Stomach (tissue), 9 donors: ENCODE results near the gene ADAMTS15. TPM values are rescaled to one million over a fixed set of nuclear protein-coding genes. Genes with fewer than 3 reads are reported as not detected.

Experiments
- DNase-seq, 2 donors: peaks; one replicate each; pipeline versions ENCODE4 v3.0.0 to v3.0.0-alpha.2; 2013 to 2019
- H3K27ac ChIP-seq, 5 donors: fragments of 200-600 bp in 4 of 5; sonication (generic) in 4 of 5; one replicate each; pipeline ENCODE4 v1.5.1; 2013 to 2019; ENCODE audit warnings: mild to moderate bottlenecking in 1 of 5, moderate library complexity in 1 of 5
- H3K27me3 ChIP-seq, 3 donors: fragments of 200-600 bp; sonication (generic); one replicate each; pipeline ENCODE4 v1.5.1; 2017 to 2019; ENCODE audit warnings: mixed run types in 1 of 3
- H3K36me3 ChIP-seq, 4 donors: fragments of 200-600 bp; sonication (generic); 1 replicate in 3 of 4; 2 replicates in 1 of 4; pipeline ENCODE4 v1.5.1; 2016 to 2019
- H3K4me1 ChIP-seq, 4 donors: fragments of 200-600 bp; sonication (generic); one replicate each; pipeline ENCODE4 v1.5.1; 2016 to 2019
- H3K4me3 ChIP-seq, 4 donors: fragments of 200-600 bp; sonication (generic) in 3 of 4; one replicate each; pipeline ENCODE4 v1.5.1; 2016 to 2019; ENCODE audit warnings: mild to moderate bottlenecking in 1 of 4
- H3K9me3 ChIP-seq, 4 donors: fragments of 200-600 bp; sonication (generic); one replicate each; pipeline ENCODE4 v1.5.1; 2016 to 2019
- EP300 ChIP-seq: sonication (generic); formaldehyde crosslinking; IDR thresholded peaks from one replicate; pipeline ENCODE4 v1.6.1; 2017; ENCODE audit warnings: antibody characterized with exemption
- POLR2A ChIP-seq, 4 donors: fragments of 450-650 bp; IDR thresholded peaks; one replicate each; pipeline ENCODE4 v1.6.1; 2016; ENCODE audit warnings: antibody characterized with exemption in 4 of 4, control low read depth in 2 of 4, mild to moderate bottlenecking in 1 of 4, moderate library complexity in 1 of 4
- POLR2AphosphoS5 ChIP-seq, 3 donors: sonication (generic); formaldehyde crosslinking; IDR thresholded peaks; one replicate each; pipeline ENCODE4 v1.6.1; 2016; ENCODE audit warnings: antibody characterized with exemption in 3 of 3
- WGBS, 5 donors: extraction: QIAGEN DNeasy Blood & Tissue Kit in 3 of 5; methylation state at CpG; one replicate each; pipeline versions ENCODE4 v1.1.5 to v1.1.7; 2013 to 2018; 5-methylcytosine and 5-hydroxymethylcytosine counted together
- intact Hi-C: fragments of 100-400 bp; cut with DNase I; formaldehyde crosslinking; loops from one replicate; pipeline ENCODE4 v1.15.1; 2023; ENCODE audit warnings: low total_unique reads
- polyA plus RNA-seq, 3 donors: library from polyadenylated mRNA; stranded (reverse); fragments of 200-250 nt; gene quantifications; one replicate each; pipeline ENCODE4 v1.2.3, GENCODE V29; 2013
- total RNA-seq, 5 donors: library from RNA; depleted of rRNA; stranded (reverse); fragments of >200 nt; gene quantifications; one replicate each; pipeline versions ENCODE4 v1.1.0 to v1.2.3, GENCODE V29; 2014 to 2016
- TF ChIP-seq, protein P1 (sequence below), 7 experiments: fragments of 450-650 bp in 4 of 7; fragments of 200-600 bp in 3 of 7; sonication (generic) in 3 of 7; IDR thresholded peaks; one replicate each; pipeline ENCODE4 v1.5.1; 2016 to 2019; ENCODE audit warnings: antibody characterized with exemption in 7 of 7, control low read depth in 2 of 7, mild to moderate bottlenecking in 1 of 7
- donor health status: healthy with polysubstance abuse.
- donor health status: Bipolar disorder and iron deficiency.
- donor health status: healthy.

Gene ADAMTS15
- total and polyA plus RNA-seq, 8 donors = 1.4 to 23.5 (median 2.4) TPM

DNA sequence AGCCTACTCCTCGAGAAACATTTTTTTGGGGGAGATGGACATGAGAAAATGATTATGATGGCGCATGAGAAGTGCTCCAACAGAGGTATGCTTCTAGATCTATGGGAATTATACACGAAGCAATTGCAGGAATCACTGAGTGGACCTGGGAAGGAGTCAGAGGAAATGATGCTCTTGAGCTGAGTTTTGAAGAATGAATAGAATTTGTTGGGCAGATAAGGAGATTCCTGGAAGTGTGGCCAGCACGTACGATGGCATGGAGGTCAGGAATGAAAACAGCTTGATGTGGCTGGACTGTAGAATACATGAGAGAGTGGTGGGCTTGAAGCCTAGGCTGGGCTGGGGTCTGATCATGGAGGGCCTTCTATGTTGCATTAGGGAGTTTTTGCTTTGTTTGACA, 31.7 kb downstream of the ADAMTS15 start:
- Histone ChIP-seq H3K27ac (no peak overlapping the region), H3K4me1 (peaks cover 18 to 38% (median 26%) of the 10 kb centered on the region in 4 donors), H3K9me3 (no peaks in the 10 kb centered on the region), H3K36me3 (peaks cover 0 to 8% (median 5%) of the 10 kb centered on the region in 4 donors), H3K4me3 (no peak overlapping the region), H3K27me3 (no peaks in the 10 kb centered on the region)
- DNase-seq = no peak
- TF ChIP-seq EP300 (no peak), POLR2AphosphoS5 (IDR thresholded peaks at IDR 0.05) (no peak), POLR2A (IDR thresholded peaks at IDR 0.05) (no peak)
- TF ChIP-seq, protein P1, sequence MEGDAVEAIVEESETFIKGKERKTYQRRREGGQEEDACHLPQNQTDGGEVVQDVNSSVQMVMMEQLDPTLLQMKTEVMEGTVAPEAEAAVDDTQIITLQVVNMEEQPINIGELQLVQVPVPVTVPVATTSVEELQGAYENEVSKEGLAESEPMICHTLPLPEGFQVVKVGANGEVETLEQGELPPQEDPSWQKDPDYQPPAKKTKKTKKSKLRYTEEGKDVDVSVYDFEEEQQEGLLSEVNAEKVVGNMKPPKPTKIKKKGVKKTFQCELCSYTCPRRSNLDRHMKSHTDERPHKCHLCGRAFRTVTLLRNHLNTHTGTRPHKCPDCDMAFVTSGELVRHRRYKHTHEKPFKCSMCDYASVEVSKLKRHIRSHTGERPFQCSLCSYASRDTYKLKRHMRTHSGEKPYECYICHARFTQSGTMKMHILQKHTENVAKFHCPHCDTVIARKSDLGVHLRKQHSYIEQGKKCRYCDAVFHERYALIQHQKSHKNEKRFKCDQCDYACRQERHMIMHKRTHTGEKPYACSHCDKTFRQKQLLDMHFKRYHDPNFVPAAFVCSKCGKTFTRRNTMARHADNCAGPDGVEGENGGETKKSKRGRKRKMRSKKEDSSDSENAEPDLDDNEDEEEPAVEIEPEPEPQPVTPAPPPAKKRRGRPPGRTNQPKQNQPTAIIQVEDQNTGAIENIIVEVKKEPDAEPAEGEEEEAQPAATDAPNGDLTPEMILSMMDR (IDR thresholded peaks at IDR 0.05) = no peak
- intact Hi-C loops = no loop called here
- 76 to 85% (median 81%) methylated on average over 5 of the region's 5 CpGs for WGBS, 5 donors

GRCh38 chr11:130480711-130481140, 32.3 kb downstream of the ADAMTS15 start:
- TF ChIP-seq EP300 = no peak
- TF ChIP-seq POLR2AphosphoS5 (IDR thresholded peaks at IDR 0.05) = no peak
- TF ChIP-seq, protein P1 (IDR thresholded peaks at IDR 0.05) = no peak
- Histone ChIP-seq H3K9me3 (no peaks in the 10 kb centered on the region), H3K36me3 (peaks cover 0 to 3% (median under 1%) of the 10 kb centered on the region in 4 donors), H3K27me3 (no peaks in the 10 kb centered on the region), H3K4me3 (no peak overlapping the region), H3K4me1 (peaks cover 18 to 38% (median 26%) of the 10 kb centered on the region in 4 donors), H3K27ac (no peak overlapping the region)
- WGBS, 5 donors = 67 to 78% (median 72%) methylated on average over 5 of the region's 5 CpGs
- no peak for DNase-seq
- intact Hi-C loops = no loop called here

- WGBS, 5 donors = 85 to 89% (median 88%) methylated on average over 5 of the region's 5 CpGs
These were observed 34.7 kb downstream of the ADAMTS15 start for GRCh38 chr11:130483124-130483523.

GRCh38 chr11:130485983-130486382, 37.5 kb downstream of the ADAMTS15 start:
- no peaks in the 10 kb centered on the region for H3K36me3 ChIP-seq
- H3K27ac ChIP-seq = no peak overlapping the region
- intact Hi-C loops = no loop called here
- H3K27me3 ChIP-seq = no peaks in the 10 kb centered on the region
- no peaks in the 10 kb centered on the region for H3K9me3 ChIP-seq
- DNase-seq = no peak
- TF ChIP-seq EP300 = no peak
- TF ChIP-seq, protein P1 (IDR thresholded peaks at IDR 0.05) = no peak
- WGBS, 5 donors = 94 to 96% (median 96%) methylated on average over 11 to 14 of the region's 14 CpGs
- no peak overlapping the region for H3K4me3 ChIP-seq
- peaks cover 20 to 25% (median 24%) of the 10 kb centered on the region in 4 donors for H3K4me1 ChIP-seq

More at GRCh38 chr11:130483124-130483523, 34.7 kb downstream of the ADAMTS15 start:
- H3K27ac ChIP-seq = no peak overlapping the region
- no peak overlapping the region for H3K4me3 ChIP-seq
- H3K36me3 ChIP-seq = no peaks in the 10 kb centered on the region
- intact Hi-C loops = no loop called here
- no peaks in the 10 kb centered on the region for H3K9me3 ChIP-seq
- H3K27me3 ChIP-seq = no peaks in the 10 kb centered on the region
- TF ChIP-seq EP300 (no peak), POLR2AphosphoS5 (IDR thresholded peaks at IDR 0.05) (no peak), POLR2A (IDR thresholded peaks at IDR 0.05) (no peak)
- no peak for DNase-seq
- peaks cover 25 to 32% (median 30%) of the 10 kb centered on the region in 4 donors for H3K4me1 ChIP-seq

DNA sequence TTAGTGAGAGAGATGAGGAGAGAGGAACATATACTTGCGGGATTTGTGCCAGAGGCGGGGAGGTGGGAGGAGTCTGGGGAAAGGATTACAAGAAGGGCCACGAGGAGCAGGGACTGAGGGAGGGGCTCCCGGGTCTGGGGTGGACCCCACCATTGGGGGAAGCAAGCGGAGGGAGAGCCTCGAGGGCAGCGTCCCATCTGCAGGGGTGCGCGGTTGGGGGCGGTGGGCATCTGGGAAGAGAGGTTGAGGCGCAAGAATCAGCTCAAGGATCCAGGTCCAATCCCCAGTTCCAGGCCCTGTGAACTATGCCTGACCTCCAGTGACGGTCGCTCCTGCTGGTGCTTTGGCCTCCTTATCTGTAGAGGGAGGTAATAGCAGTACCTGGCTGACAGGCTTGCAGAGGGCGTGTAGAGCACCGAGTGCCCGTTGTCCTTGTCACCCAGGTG, 38.0 kb downstream of the ADAMTS15 start:
- peaks cover 20 to 25% (median 24%) of the 10 kb centered on the region in 4 donors for H3K4me1 ChIP-seq
- no peaks in the 10 kb centered on the region for H3K36me3 ChIP-seq
- peak; percentile 42 to 56 for DNase-seq
- H3K27me3 ChIP-seq = no peaks in the 10 kb centered on the region
- H3K27ac ChIP-seq = peak overlapping the region in 3 of 5 donors; percentile 33 to 60 (median 56)
- intact Hi-C loops = no loop called here
- WGBS, 5 donors = 63 to 84% (median 76%) methylated on average over 16 of the region's 16 CpGs
- H3K4me3 ChIP-seq = no peak overlapping the region
- no peaks in the 10 kb centered on the region for H3K9me3 ChIP-seq
- TF ChIP-seq POLR2A (IDR thresholded peaks at IDR 0.05) (no peak), EP300 (no peak), POLR2AphosphoS5 (IDR thresholded peaks at IDR 0.05) (peak in 1 of 3 donors; percentile 23)
- TF ChIP-seq, protein P1 (IDR thresholded peaks at IDR 0.05) = no peak
